A673 (cell line): ENCODE data around the gene PLEKHA6.

Experiments used
- EZH2 ChIP-seq: fragments of 200-600 bp; sonication (generic); IDR thresholded peaks from 2 replicates; pipeline ENCODE4 v1.6.1; 2017; ENCODE audit warnings: borderline replicate concordance, low read depth, mild to moderate bottlenecking, mixed read lengths, antibody characterized with exemption, low read length; ENCODE audit not compliant: poor library complexity, severe bottlenecking
- TF ChIP-seq, protein P1 (sequence below): fragments of 300-800, 200-600 bp; sonication (generic); conservative IDR thresholded peaks from 2 replicates; pipeline ENCODE4 v1.5.1; 2017; ENCODE audit warnings: low read depth, mild to moderate bottlenecking, antibody characterized with exemption, low read length, moderate library complexity, mixed read lengths

DNA sequence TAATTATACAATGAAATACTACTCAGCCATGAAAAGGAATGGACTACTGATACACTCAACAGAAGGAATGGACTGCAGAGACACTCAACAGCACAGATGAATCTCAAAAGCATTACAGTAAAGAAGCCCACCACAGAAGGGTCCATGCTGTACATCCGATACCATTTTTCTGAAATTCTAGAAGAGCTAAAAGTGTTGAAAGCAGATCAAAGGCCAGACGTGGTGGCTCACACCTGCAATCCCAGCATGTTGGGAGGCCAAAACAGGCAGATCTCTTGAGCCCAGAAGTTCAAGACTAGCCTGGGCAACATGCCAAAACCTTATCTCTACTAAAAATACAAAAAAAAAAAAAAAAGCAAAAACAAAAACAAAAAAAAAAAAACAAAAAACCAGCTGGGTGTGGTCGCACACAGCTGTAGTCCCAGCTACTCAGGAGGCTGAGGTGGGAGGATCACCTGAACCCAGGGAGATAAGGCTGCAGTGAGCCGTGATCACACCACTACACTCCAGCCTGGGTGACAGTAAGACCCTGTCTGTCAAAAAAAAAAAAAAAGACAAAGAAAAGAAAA, 36.4 kb upstream of the PLEKHA6 start:
- TF ChIP-seq EZH2, result no peak
- TF ChIP-seq, protein P1, sequence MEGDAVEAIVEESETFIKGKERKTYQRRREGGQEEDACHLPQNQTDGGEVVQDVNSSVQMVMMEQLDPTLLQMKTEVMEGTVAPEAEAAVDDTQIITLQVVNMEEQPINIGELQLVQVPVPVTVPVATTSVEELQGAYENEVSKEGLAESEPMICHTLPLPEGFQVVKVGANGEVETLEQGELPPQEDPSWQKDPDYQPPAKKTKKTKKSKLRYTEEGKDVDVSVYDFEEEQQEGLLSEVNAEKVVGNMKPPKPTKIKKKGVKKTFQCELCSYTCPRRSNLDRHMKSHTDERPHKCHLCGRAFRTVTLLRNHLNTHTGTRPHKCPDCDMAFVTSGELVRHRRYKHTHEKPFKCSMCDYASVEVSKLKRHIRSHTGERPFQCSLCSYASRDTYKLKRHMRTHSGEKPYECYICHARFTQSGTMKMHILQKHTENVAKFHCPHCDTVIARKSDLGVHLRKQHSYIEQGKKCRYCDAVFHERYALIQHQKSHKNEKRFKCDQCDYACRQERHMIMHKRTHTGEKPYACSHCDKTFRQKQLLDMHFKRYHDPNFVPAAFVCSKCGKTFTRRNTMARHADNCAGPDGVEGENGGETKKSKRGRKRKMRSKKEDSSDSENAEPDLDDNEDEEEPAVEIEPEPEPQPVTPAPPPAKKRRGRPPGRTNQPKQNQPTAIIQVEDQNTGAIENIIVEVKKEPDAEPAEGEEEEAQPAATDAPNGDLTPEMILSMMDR, result no peak
